Liver (tissue), 3 donors: ENCODE measurements around the gene OR2L3.

Experiments used
- EGR1 ChIP-seq, 2 donors: IDR thresholded peaks; 2 replicates each; pipeline ENCODE4 v1.6.1; 2016 to 2018; ENCODE audit warnings: antibody characterized with exemption in 2 of 2, low read depth in 2 of 2
- FOXA1 ChIP-seq: IDR thresholded peaks from 2 replicates; pipeline ENCODE4 v1.6.1; 2016; ENCODE audit warnings: antibody characterized with exemption
- HNF4G ChIP-seq: IDR thresholded peaks from 2 replicates; pipeline ENCODE4 v1.6.1; 2016; ENCODE audit warnings: antibody characterized with exemption
- JUND ChIP-seq, 2 donors: IDR thresholded peaks; 2 replicates each; pipeline ENCODE4 v1.6.1; 2016; ENCODE audit warnings: antibody characterized with exemption in 2 of 2
- RAD21 ChIP-seq, 2 donors: IDR thresholded peaks; 2 replicates each; pipeline ENCODE4 v1.6.1; 2016; ENCODE audit warnings: antibody characterized with exemption in 2 of 2, mild to moderate bottlenecking in 2 of 2
- SP1 ChIP-seq: IDR thresholded peaks from 2 replicates; pipeline ENCODE4 v1.6.1; 2018; ENCODE audit warnings: antibody characterized with exemption, mild to moderate bottlenecking
- TAF1 ChIP-seq: conservative IDR thresholded peaks from 2 replicates; pipeline ENCODE4 v1.6.1; 2016; ENCODE audit warnings: antibody characterized with exemption, mild to moderate bottlenecking
- YY1 ChIP-seq: IDR thresholded peaks from 2 replicates; pipeline ENCODE4 v1.6.1; 2016; ENCODE audit warnings: antibody characterized with exemption, mild to moderate bottlenecking
- TF ChIP-seq, protein P1 (sequence below): fragments of 150-350 bp; IDR thresholded peaks from 2 replicates; pipeline ENCODE4 v1.5.1; 2017; ENCODE audit warnings: improper control_type of control experiment, low read depth, low read length; ENCODE audit not compliant: missing input control
- TF ChIP-seq, protein P2 (sequence below): IDR thresholded peaks from 2 replicates; pipeline ENCODE4 v1.6.1; 2016; ENCODE audit warnings: antibody characterized with exemption, mild to moderate bottlenecking
- TF ChIP-seq, protein P3 (sequence below): IDR thresholded peaks from 2 replicates; pipeline ENCODE4 v1.6.1; 2016; ENCODE audit warnings: antibody characterized with exemption
- TF ChIP-seq, protein P4 (sequence below): IDR thresholded peaks from 2 replicates; pipeline ENCODE4 v1.6.1; 2016; ENCODE audit warnings: antibody characterized with exemption
- donor health status: healthy.
- donor health status: healthy.

DNA sequence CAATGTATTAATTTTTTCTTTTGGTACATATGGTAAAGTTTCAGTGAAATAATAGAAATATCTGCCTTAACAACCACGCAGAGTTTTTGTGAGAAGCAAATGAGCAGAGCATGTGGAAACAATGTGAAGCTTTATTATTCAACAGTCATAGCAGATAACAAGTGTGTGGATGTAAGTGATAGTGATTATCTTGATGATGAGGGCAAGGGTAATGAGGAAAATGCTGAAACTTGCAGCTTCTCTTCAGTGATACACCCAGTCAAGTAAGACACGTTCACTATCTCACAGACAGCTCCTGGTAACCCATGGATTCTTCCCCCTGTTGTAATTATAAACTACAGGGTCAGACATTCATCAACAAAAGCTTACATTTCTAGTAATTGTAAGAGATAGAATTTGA lies 47.8 kb upstream of the OR2L3 start:
- TF ChIP-seq, protein P1, sequence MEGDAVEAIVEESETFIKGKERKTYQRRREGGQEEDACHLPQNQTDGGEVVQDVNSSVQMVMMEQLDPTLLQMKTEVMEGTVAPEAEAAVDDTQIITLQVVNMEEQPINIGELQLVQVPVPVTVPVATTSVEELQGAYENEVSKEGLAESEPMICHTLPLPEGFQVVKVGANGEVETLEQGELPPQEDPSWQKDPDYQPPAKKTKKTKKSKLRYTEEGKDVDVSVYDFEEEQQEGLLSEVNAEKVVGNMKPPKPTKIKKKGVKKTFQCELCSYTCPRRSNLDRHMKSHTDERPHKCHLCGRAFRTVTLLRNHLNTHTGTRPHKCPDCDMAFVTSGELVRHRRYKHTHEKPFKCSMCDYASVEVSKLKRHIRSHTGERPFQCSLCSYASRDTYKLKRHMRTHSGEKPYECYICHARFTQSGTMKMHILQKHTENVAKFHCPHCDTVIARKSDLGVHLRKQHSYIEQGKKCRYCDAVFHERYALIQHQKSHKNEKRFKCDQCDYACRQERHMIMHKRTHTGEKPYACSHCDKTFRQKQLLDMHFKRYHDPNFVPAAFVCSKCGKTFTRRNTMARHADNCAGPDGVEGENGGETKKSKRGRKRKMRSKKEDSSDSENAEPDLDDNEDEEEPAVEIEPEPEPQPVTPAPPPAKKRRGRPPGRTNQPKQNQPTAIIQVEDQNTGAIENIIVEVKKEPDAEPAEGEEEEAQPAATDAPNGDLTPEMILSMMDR = no peak
- TF ChIP-seq YY1 = no peak
- no peak for TF ChIP-seq TAF1
- TF ChIP-seq, protein P2, sequence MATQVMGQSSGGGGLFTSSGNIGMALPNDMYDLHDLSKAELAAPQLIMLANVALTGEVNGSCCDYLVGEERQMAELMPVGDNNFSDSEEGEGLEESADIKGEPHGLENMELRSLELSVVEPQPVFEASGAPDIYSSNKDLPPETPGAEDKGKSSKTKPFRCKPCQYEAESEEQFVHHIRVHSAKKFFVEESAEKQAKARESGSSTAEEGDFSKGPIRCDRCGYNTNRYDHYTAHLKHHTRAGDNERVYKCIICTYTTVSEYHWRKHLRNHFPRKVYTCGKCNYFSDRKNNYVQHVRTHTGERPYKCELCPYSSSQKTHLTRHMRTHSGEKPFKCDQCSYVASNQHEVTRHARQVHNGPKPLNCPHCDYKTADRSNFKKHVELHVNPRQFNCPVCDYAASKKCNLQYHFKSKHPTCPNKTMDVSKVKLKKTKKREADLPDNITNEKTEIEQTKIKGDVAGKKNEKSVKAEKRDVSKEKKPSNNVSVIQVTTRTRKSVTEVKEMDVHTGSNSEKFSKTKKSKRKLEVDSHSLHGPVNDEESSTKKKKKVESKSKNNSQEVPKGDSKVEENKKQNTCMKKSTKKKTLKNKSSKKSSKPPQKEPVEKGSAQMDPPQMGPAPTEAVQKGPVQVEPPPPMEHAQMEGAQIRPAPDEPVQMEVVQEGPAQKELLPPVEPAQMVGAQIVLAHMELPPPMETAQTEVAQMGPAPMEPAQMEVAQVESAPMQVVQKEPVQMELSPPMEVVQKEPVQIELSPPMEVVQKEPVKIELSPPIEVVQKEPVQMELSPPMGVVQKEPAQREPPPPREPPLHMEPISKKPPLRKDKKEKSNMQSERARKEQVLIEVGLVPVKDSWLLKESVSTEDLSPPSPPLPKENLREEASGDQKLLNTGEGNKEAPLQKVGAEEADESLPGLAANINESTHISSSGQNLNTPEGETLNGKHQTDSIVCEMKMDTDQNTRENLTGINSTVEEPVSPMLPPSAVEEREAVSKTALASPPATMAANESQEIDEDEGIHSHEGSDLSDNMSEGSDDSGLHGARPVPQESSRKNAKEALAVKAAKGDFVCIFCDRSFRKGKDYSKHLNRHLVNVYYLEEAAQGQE = no peak
- TF ChIP-seq, protein P3, sequence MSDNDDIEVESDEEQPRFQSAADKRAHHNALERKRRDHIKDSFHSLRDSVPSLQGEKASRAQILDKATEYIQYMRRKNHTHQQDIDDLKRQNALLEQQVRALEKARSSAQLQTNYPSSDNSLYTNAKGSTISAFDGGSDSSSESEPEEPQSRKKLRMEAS = no peak
- no peak for TF ChIP-seq SP1
- TF ChIP-seq HNF4G = no peak
- TF ChIP-seq, protein P4, sequence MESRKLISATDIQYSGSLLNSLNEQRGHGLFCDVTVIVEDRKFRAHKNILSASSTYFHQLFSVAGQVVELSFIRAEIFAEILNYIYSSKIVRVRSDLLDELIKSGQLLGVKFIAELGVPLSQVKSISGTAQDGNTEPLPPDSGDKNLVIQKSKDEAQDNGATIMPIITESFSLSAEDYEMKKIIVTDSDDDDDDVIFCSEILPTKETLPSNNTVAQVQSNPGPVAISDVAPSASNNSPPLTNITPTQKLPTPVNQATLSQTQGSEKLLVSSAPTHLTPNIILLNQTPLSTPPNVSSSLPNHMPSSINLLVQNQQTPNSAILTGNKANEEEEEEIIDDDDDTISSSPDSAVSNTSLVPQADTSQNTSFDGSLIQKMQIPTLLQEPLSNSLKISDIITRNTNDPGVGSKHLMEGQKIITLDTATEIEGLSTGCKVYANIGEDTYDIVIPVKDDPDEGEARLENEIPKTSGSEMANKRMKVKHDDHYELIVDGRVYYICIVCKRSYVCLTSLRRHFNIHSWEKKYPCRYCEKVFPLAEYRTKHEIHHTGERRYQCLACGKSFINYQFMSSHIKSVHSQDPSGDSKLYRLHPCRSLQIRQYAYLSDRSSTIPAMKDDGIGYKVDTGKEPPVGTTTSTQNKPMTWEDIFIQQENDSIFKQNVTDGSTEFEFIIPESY = no peak
- no peak for TF ChIP-seq FOXA1
- TF ChIP-seq RAD21 (IDR thresholded peaks at IDR 0.05) = no peak
- no peak for TF ChIP-seq EGR1 (IDR thresholded peaks at IDR 0.05; ENCODE audit: low read depth in 2 of 2)
- TF ChIP-seq JUND (IDR thresholded peaks at IDR 0.05) = no peak
